Hematopoietic multipotent progenitor cell treated with erythropoietin and hydrocortisone succinate and interleukin-3 and kit ligand, for 15 days (in vitro differentiated cells): ENCODE data around the gene PTPRM.

ENCODE experiments used
- DNase-seq: peaks from one replicate; pipeline ENCODE4 v3.0.0-alpha.2; 2015; ENCODE audit warnings: low spot score

PTPRM gene

GRCh38 chr18:7600036-7600435 is 32.9 kb downstream of the PTPRM start:
- DNase-seq = no peak

- no peak for DNase-seq
These were observed 33.6 kb downstream of the PTPRM start for GRCh38 chr18:7600528-7601245.

- no peak for DNase-seq
These were observed 34.1 kb downstream of the PTPRM start for GRCh38 chr18:7601246-7601615.

- DNase-seq = no peak
These were observed 34.8 kb downstream of the PTPRM start for GRCh38 chr18:7601936-7602335.

GRCh38 chr18:7603259-7604000 is 36.3 kb downstream of the PTPRM start:
- no peak for DNase-seq

- no peak for DNase-seq
These were observed 37.2 kb downstream of the PTPRM start for GRCh38 chr18:7604361-7604760.

GRCh38 chr18:7605705-7606104 is 38.6 kb downstream of the PTPRM start:
- no peak for DNase-seq

- no peak for DNase-seq
These were observed 40.5 kb downstream of the PTPRM start for GRCh38 chr18:7607540-7608173.

GRCh38 chr18:7608174-7608550 is 41.0 kb downstream of the PTPRM start:
- DNase-seq = no peak

- no peak for DNase-seq
These were observed 41.7 kb downstream of the PTPRM start for GRCh38 chr18:7608781-7609201.

- DNase-seq = no peak
These were observed 42.5 kb downstream of the PTPRM start for GRCh38 chr18:7609617-7610016.

GRCh38 chr18:7614042-7614441 is 46.9 kb downstream of the PTPRM start:
- DNase-seq = no peak

- DNase-seq = no peak
These were observed 48.7 kb downstream of the PTPRM start for GRCh38 chr18:7615840-7616239.

- DNase-seq = no peak
These were observed 49.5 kb downstream of the PTPRM start for GRCh38 chr18:7616661-7617060.

- DNase-seq = no peak
These were observed 50.8 kb downstream of the PTPRM start for GRCh38 chr18:7617738-7618422.

- no peak for DNase-seq
These were observed 51.9 kb downstream of the PTPRM start for GRCh38 chr18:7618891-7619442.

- DNase-seq = no peak
These were observed 52.6 kb downstream of the PTPRM start for GRCh38 chr18:7619676-7620075.

- DNase-seq = no peak
These were observed 55.6 kb downstream of the PTPRM start for GRCh38 chr18:7622721-7623120.

- DNase-seq = no peak
These were observed 56.6 kb downstream of the PTPRM start for GRCh38 chr18:7623681-7624080.

- DNase-seq = no peak
These were observed 57.6 kb downstream of the PTPRM start for GRCh38 chr18:7624697-7625096.

GRCh38 chr18:7626175-7626921 is 59.2 kb downstream of the PTPRM start:
- DNase-seq = no peak
